NT2/D1 (cell line): ENCODE data around the gene PRKN.

Experiments used
- DNase-seq: peaks from one replicate; pipeline ENCODE4 v3.0.0-alpha.2; 2011; ENCODE audit warnings: low read depth, low spot score
- H3K27me3 ChIP-seq: 2 replicates; pipeline ENCODE4 v1.6.0; 2011; ENCODE audit warnings: mild to moderate bottlenecking; ENCODE audit not compliant: insufficient read length, insufficient read depth
- H3K36me3 ChIP-seq: 2 replicates; pipeline ENCODE4 v1.6.1; 2011; ENCODE audit warnings: mild to moderate bottlenecking, low read length, mixed read lengths; ENCODE audit not compliant: insufficient read depth, insufficient read length
- H3K4me1 ChIP-seq: 2 replicates; pipeline ENCODE4 v1.5.1; 2011; ENCODE audit not compliant: insufficient read depth, insufficient read length
- H3K4me3 ChIP-seq: 2 replicates; pipeline ENCODE4 v1.5.1; 2011; ENCODE audit warnings: low read depth; ENCODE audit not compliant: insufficient read length
- H3K9ac ChIP-seq: 2 replicates; pipeline ENCODE4 v1.6.0; 2011; ENCODE audit warnings: low read depth; ENCODE audit not compliant: insufficient read length
- H3K9me3 ChIP-seq: 2 replicates; pipeline ENCODE4 v1.5.1; 2011; ENCODE audit warnings: mild to moderate bottlenecking, low read length; ENCODE audit not compliant: insufficient read depth
- SUZ12 ChIP-seq: IDR thresholded peaks from 2 replicates; pipeline ENCODE4 v1.6.1; 2011; ENCODE audit not compliant: insufficient read length, insufficient read depth; ENCODE audit errors: extremely low read depth
- YY1 ChIP-seq: IDR thresholded peaks from 2 replicates; pipeline ENCODE4 v1.6.1; 2011; ENCODE audit not compliant: insufficient read length, insufficient read depth
- ZNF274 ChIP-seq: IDR thresholded peaks from 2 replicates; pipeline ENCODE4 v1.6.1; 2011; ENCODE audit warnings: mild to moderate bottlenecking, low read depth, low read length

Gene PRKN

GRCh38 chr6:161673026-161673425, 1054.5 kb downstream of the PRKN start:
- TF ChIP-seq ZNF274: no peak
- no peak for DNase-seq
- H3K9ac ChIP-seq: no peak overlapping the region
- H3K27me3 ChIP-seq: no peaks in the 10 kb centered on the region
- no peaks in the 10 kb centered on the region for H3K36me3 ChIP-seq
- no peaks in the 10 kb centered on the region for H3K4me1 ChIP-seq
- no peaks in the 10 kb centered on the region for H3K9me3 ChIP-seq
- no peak overlapping the region for H3K4me3 ChIP-seq

DNA sequence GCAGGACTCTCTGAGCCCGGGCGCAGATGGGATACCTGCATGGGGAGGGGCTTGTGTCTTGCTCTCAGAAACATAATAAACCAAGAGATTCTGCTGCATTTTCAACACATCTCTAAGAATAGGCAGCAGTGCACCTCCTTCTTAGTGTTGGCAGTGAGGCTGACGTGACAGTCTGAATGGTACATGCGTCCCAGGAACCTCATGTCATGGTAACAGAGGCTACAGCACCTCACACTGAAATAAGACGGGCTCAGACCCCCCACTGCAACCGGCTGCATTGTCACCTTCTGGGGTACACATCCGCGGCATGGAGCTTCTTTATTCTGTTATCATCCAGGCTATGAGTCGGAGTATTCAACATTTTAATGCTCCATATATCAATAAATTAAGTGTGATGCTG, 1056.4 kb downstream of the PRKN start:
- H3K4me1 ChIP-seq: no peaks in the 10 kb centered on the region
- no peak overlapping the region for H3K9ac ChIP-seq
- no peak for DNase-seq
- H3K36me3 ChIP-seq: no peaks in the 10 kb centered on the region
- H3K4me3 ChIP-seq: no peak overlapping the region
- no peaks in the 10 kb centered on the region for H3K9me3 ChIP-seq
- TF ChIP-seq ZNF274 (no peak), SUZ12 (no peak), YY1 (no peak)
- no peaks in the 10 kb centered on the region for H3K27me3 ChIP-seq

GRCh38 chr6:161668665-161669064, 1058.9 kb downstream of the PRKN start:
- no peaks in the 10 kb centered on the region for H3K4me1 ChIP-seq
- peaks cover 1% of the 10 kb centered on the region; the same call in 1 of the 2 replicates for H3K9me3 ChIP-seq
- DNase-seq: no peak
- H3K9ac ChIP-seq: no peak overlapping the region
- H3K36me3 ChIP-seq: no peaks in the 10 kb centered on the region
- no peaks in the 10 kb centered on the region for H3K27me3 ChIP-seq
- TF ChIP-seq YY1 (no peak), SUZ12 (no peak), ZNF274 (no peak)
- H3K4me3 ChIP-seq: no peak overlapping the region

- peaks cover 8% of the 10 kb centered on the region; the same call in 1 of the 2 replicates for H3K9me3 ChIP-seq
- no peaks in the 10 kb centered on the region for H3K27me3 ChIP-seq
- H3K9ac ChIP-seq: no peak overlapping the region
- H3K4me1 ChIP-seq: no peaks in the 10 kb centered on the region
- no peak for DNase-seq
- TF ChIP-seq YY1 (no peak), ZNF274 (no peak), SUZ12 (no peak)
- no peaks in the 10 kb centered on the region for H3K36me3 ChIP-seq
- no peak overlapping the region for H3K4me3 ChIP-seq
Measured at GRCh38 chr6:161667957-161668356, 1059.6 kb downstream of the PRKN start.

- Histone ChIP-seq H3K4me3 (no peak overlapping the region), H3K4me1 (no peaks in the 10 kb centered on the region), H3K36me3 (no peaks in the 10 kb centered on the region), H3K9me3 (peaks cover 18% of the 10 kb centered on the region; the same call in 1 of the 2 replicates), H3K9ac (no peak overlapping the region), H3K27me3 (no peaks in the 10 kb centered on the region)
- no peak for DNase-seq
- TF ChIP-seq ZNF274 (no peak), SUZ12 (no peak), YY1 (no peak)
Measured at GRCh38 chr6:161663682-161664081, 1063.9 kb downstream of the PRKN start.

- Histone ChIP-seq H3K36me3 (no peaks in the 10 kb centered on the region), H3K4me3 (no peak overlapping the region), H3K27me3 (no peaks in the 10 kb centered on the region), H3K9ac (no peak overlapping the region), H3K4me1 (no peaks in the 10 kb centered on the region), H3K9me3 (peaks cover 18% of the 10 kb centered on the region; the same call in 1 of the 2 replicates)
- DNase-seq: no peak
- TF ChIP-seq ZNF274: no peak
- TF ChIP-seq YY1: no peak
- no peak for TF ChIP-seq SUZ12
Measured at GRCh38 chr6:161660666-161661571, 1066.6 kb downstream of the PRKN start.

- no peak overlapping the region for H3K4me3 ChIP-seq
- TF ChIP-seq ZNF274 (no peak), SUZ12 (no peak), YY1 (no peak)
- H3K27me3 ChIP-seq: no peaks in the 10 kb centered on the region
- H3K9me3 ChIP-seq: peaks cover 12% of the 10 kb centered on the region; the same call in 1 of the 2 replicates
- H3K9ac ChIP-seq: no peak overlapping the region
- no peaks in the 10 kb centered on the region for H3K4me1 ChIP-seq
- H3K36me3 ChIP-seq: no peaks in the 10 kb centered on the region
- no peak for DNase-seq
Measured at GRCh38 chr6:161658211-161658610, 1069.4 kb downstream of the PRKN start.
